HL-60 (cell line): Measurements from ENCODE around the gene ELP4.

Experiments
- DNase-seq, 2 experiments: peaks; one replicate each; pipeline ENCODE4 v3.0.0-alpha.2; 2010 to 2020; ENCODE audit warnings: low read depth in 1 of 2, low spot score in 1 of 2
- H3K27ac ChIP-seq: fragments of 250-450 bp; sonication (Bioruptor Pico); replicated peaks from 2 replicates; pipeline ENCODE4 v1.5.1; 2020; ENCODE audit warnings: mild to moderate bottlenecking, moderate library complexity
- H3K27me3 ChIP-seq: fragments of 250-450 bp; sonication (Bioruptor Pico); 2 replicates; pipeline ENCODE4 v1.5.1; 2021; ENCODE audit warnings: mild to moderate bottlenecking, moderate library complexity; ENCODE audit not compliant: insufficient read depth, poor library complexity, severe bottlenecking
- H3K4me3 ChIP-seq: replicated peaks from 2 replicates; pipeline ENCODE4 v1.5.1; 2011; ENCODE audit warnings: mild to moderate bottlenecking, control low read depth, low read length; ENCODE audit not compliant: insufficient read depth
- GABPA ChIP-seq: IDR thresholded peaks from 2 replicates; pipeline ENCODE4 v1.6.1; 2012; ENCODE audit warnings: low read depth
- POLR2AphosphoS5 ChIP-seq: IDR thresholded peaks from 2 replicates; pipeline ENCODE4 v1.6.1; 2012; ENCODE audit warnings: low read depth
- SPI1 ChIP-seq: IDR thresholded peaks from 2 replicates; pipeline ENCODE4 v1.6.1; 2012; ENCODE audit warnings: low read depth, mild to moderate bottlenecking, borderline replicate concordance
- TF ChIP-seq, protein P1 (sequence below): IDR thresholded peaks from one replicate; pipeline ENCODE4 v1.5.1; 2011; ENCODE audit warnings: low read length, control low read depth, inconsistent platforms; ENCODE audit not compliant: insufficient read depth
- TF ChIP-seq, protein P2 (sequence below): IDR thresholded peaks from 2 replicates; pipeline ENCODE4 v1.6.1; 2012; ENCODE audit warnings: low read depth; ENCODE audit not compliant: insufficient replicate concordance

Gene ELP4

DNA sequence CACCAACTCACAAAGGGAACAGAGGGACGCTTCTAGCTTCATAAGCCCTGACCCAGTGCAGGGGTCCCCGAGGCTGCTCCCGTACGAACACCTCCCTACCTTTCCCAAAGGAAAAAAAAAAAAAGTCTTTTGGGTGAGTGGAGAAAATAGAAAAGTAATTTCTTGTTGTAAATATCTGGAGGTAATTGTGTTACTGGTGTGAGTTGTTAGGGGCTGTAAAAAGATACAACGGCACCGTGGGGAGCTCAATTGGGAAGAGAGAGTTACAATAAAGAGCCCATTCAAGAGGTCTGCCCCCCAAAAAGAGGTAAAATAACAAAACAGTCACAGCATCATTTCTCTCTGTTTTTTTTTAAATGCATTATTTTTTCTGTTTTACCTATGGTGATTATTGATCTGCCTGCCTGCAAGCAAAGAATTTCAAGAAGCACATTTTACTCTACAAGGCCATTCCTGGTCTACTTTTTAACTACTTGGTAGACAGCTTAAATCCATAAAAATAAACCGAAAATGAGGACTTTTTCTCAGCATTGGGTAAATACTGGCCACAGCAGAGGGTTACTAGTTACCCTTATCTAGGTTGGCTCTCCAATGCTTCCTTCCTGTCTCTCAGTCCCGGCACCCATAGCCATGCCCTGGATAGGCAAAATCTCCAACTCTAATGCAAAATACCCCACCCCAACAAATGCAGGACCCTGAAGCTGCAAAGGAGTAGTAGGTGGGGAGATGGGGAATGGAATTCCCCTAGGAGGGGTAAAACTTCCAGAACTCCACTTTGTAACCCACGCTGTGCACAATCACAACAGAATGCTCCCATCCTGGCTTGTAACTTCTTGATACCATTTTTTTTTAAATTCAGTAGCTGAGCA lies 298.5 kb downstream of the ELP4 start:
- TF ChIP-seq, protein P1, sequence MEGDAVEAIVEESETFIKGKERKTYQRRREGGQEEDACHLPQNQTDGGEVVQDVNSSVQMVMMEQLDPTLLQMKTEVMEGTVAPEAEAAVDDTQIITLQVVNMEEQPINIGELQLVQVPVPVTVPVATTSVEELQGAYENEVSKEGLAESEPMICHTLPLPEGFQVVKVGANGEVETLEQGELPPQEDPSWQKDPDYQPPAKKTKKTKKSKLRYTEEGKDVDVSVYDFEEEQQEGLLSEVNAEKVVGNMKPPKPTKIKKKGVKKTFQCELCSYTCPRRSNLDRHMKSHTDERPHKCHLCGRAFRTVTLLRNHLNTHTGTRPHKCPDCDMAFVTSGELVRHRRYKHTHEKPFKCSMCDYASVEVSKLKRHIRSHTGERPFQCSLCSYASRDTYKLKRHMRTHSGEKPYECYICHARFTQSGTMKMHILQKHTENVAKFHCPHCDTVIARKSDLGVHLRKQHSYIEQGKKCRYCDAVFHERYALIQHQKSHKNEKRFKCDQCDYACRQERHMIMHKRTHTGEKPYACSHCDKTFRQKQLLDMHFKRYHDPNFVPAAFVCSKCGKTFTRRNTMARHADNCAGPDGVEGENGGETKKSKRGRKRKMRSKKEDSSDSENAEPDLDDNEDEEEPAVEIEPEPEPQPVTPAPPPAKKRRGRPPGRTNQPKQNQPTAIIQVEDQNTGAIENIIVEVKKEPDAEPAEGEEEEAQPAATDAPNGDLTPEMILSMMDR = no peak
- TF ChIP-seq SPI1 = no peak
- TF ChIP-seq, protein P2, sequence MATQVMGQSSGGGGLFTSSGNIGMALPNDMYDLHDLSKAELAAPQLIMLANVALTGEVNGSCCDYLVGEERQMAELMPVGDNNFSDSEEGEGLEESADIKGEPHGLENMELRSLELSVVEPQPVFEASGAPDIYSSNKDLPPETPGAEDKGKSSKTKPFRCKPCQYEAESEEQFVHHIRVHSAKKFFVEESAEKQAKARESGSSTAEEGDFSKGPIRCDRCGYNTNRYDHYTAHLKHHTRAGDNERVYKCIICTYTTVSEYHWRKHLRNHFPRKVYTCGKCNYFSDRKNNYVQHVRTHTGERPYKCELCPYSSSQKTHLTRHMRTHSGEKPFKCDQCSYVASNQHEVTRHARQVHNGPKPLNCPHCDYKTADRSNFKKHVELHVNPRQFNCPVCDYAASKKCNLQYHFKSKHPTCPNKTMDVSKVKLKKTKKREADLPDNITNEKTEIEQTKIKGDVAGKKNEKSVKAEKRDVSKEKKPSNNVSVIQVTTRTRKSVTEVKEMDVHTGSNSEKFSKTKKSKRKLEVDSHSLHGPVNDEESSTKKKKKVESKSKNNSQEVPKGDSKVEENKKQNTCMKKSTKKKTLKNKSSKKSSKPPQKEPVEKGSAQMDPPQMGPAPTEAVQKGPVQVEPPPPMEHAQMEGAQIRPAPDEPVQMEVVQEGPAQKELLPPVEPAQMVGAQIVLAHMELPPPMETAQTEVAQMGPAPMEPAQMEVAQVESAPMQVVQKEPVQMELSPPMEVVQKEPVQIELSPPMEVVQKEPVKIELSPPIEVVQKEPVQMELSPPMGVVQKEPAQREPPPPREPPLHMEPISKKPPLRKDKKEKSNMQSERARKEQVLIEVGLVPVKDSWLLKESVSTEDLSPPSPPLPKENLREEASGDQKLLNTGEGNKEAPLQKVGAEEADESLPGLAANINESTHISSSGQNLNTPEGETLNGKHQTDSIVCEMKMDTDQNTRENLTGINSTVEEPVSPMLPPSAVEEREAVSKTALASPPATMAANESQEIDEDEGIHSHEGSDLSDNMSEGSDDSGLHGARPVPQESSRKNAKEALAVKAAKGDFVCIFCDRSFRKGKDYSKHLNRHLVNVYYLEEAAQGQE = no peak
- TF ChIP-seq POLR2AphosphoS5 = no peak
- TF ChIP-seq GABPA = no peak
- H3K4me3 ChIP-seq = no peak overlapping the region
- no peak overlapping the region for H3K27ac ChIP-seq
- H3K27me3 ChIP-seq = peaks cover 81% of the 10 kb centered on the region
- DNase-seq = no peak

DNA sequence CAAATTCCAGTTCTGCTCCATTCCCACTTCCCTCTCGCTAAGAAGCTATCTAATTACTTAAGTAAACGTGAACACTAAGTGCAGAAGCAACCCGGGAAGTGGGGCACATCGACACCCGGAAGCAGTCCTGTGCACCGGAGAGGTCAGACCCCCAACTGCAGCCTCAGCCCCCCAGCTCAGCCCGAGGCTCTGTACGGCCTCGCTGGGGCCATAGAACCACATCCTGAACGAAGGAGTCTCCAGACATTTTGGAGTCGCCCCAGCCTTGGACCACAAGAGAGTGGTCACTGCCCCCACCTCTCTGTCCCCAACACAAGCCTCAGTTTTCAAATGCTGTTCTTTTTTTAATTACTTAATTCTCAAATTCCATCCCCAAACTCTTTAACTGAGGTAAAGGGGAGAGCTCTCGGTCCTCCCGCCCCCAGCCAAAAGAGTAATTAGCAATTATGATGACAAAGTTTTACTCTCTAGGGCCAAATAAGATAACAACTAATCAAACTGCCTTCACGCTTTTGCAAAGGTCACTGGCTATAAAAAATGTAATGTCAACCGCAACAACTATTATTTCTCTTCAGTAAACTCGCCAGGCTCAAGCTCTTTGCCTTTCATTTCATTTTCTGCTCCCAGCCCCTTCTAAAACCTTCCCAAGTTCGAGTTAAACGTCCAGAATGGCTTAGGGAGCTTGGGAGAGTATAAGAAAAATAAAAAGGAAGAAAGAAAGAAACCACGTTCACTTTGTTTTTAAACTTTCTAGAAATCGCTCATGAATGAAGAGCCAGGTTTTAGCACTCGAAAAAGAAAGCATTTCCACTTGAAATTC lies 299.4 kb downstream of the ELP4 start:
- peaks cover 81% of the 10 kb centered on the region for H3K27me3 ChIP-seq
- no peak overlapping the region for H3K27ac ChIP-seq
- no peak for DNase-seq
- TF ChIP-seq, protein P2 = no peak
- TF ChIP-seq SPI1 (no peak), POLR2AphosphoS5 (no peak), GABPA (no peak)
- TF ChIP-seq, protein P1 = no peak
- no peak overlapping the region for H3K4me3 ChIP-seq

DNA sequence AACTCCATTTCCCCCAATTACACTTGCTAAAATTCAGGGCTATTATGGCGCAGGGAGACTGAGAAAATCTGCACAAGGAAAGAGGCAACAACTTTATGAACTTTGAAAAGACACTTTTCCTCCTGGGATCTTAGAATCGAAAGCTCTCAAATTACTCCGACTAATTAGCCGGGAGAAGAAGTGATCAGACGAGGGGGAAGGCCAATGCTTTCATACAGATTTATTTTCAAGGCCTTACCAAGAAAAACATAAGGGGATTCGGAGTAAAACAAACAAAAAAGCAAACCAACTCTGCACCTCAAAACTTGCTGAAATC lies 299.9 kb downstream of the ELP4 start:
- TF ChIP-seq POLR2AphosphoS5 (no peak), SPI1 (no peak), GABPA (no peak)
- TF ChIP-seq, protein P2 = no peak
- TF ChIP-seq, protein P1 = no peak
- no peak overlapping the region for H3K27ac ChIP-seq
- H3K27me3 ChIP-seq = peaks cover 81% of the 10 kb centered on the region
- no peak overlapping the region for H3K4me3 ChIP-seq
- no peak for DNase-seq
